Colon (tissue), 2 donors: ENCODE results near the gene VAMP3.

Experiments used
- FAIRE-seq: peaks from 2 replicates; lab custom pipeline; 2012; peaks lifted over from hg19 to GRCh38; lab: Jason Lieb, UNC
- donor health status: control.
- donor health status: control.

The VAMP3 gene

GRCh38 chr1:7770997-7771822 is at the start of gene VAMP3:
Gene VAMP3, plus strand, starts transcription at chr1:7771296. Its CDS starts 88 bp downstream, at chr1:7771384.
- FAIRE-seq = no peak

- no peak for FAIRE-seq
These were observed 49.0 kb upstream of the VAMP3 start for GRCh38 chr1:7721940-7722669.

GRCh38 chr1:7722670-7723012 is 48.5 kb upstream of the VAMP3 start:
- no peak for FAIRE-seq

- no peak for FAIRE-seq
These were observed 44.5 kb upstream of the VAMP3 start for GRCh38 chr1:7726623-7727022.

- FAIRE-seq = no peak
These were observed 43.2 kb upstream of the VAMP3 start for GRCh38 chr1:7727809-7728471.

GRCh38 chr1:7729761-7730160 is 41.3 kb upstream of the VAMP3 start:
- no peak for FAIRE-seq

- no peak for FAIRE-seq
These were observed 38.8 kb upstream of the VAMP3 start for GRCh38 chr1:7732331-7732730.

- FAIRE-seq = no peak
These were observed 37.8 kb upstream of the VAMP3 start for GRCh38 chr1:7733276-7733675.

GRCh38 chr1:7738044-7738443 is 33.1 kb upstream of the VAMP3 start:
- FAIRE-seq = no peak

GRCh38 chr1:7743346-7743745 is 27.8 kb upstream of the VAMP3 start:
- no peak for FAIRE-seq

GRCh38 chr1:7744882-7745281 is 26.2 kb upstream of the VAMP3 start:
- FAIRE-seq = no peak

- no peak for FAIRE-seq
These were observed 25.3 kb upstream of the VAMP3 start for GRCh38 chr1:7745783-7746182.

- FAIRE-seq = no peak
These were observed 23.5 kb upstream of the VAMP3 start for GRCh38 chr1:7747605-7748004.

GRCh38 chr1:7749126-7749525 is 22.0 kb upstream of the VAMP3 start:
- FAIRE-seq = no peak

GRCh38 chr1:7751174-7751573 is 19.9 kb upstream of the VAMP3 start:
- no peak for FAIRE-seq

GRCh38 chr1:7752512-7753417 is 18.3 kb upstream of the VAMP3 start:
- FAIRE-seq = peak; percentile 5

GRCh38 chr1:7753641-7754040 is 17.5 kb upstream of the VAMP3 start:
- no peak for FAIRE-seq

- no peak for FAIRE-seq
These were observed 16.9 kb upstream of the VAMP3 start for GRCh38 chr1:7754234-7754633.

GRCh38 chr1:7755448-7755847 is 15.6 kb upstream of the VAMP3 start:
- no peak for FAIRE-seq

GRCh38 chr1:7760245-7760644 is 10.9 kb upstream of the VAMP3 start:
- FAIRE-seq = no peak

- FAIRE-seq = no peak
These were observed 10.0 kb upstream of the VAMP3 start for GRCh38 chr1:7761103-7761502.

- no peak for FAIRE-seq
These were observed 3.9 kb upstream of the VAMP3 start for GRCh38 chr1:7767176-7767575.
